Mesenchymal stem cell (in vitro differentiated cells and primary cell): ENCODE data around the gene SLC1A7.

Experiments
- DNase-seq: peaks from one replicate; pipeline ENCODE4 v3.0.0-alpha.2; 2013
- H2AFZ ChIP-seq: one replicate; pipeline ENCODE4 v1.6.1; 2013; ENCODE audit warnings: low read depth, mild to moderate bottlenecking, control low read depth, inconsistent platforms, low read length, moderate library complexity
- H2AK5ac ChIP-seq: 2 replicates; pipeline ENCODE4 v1.6.1; 2013; ENCODE audit warnings: low read length, moderate library complexity, mild to moderate bottlenecking, inconsistent platforms; ENCODE audit not compliant: severe bottlenecking
- H2BK120ac ChIP-seq: one replicate; pipeline ENCODE4 v1.6.1; 2013; ENCODE audit warnings: low read depth, mild to moderate bottlenecking, inconsistent platforms, low read length, moderate library complexity
- H2BK12ac ChIP-seq, 2 experiments: one replicate each; pipeline ENCODE4 v1.6.1; 2013; ENCODE audit warnings: inconsistent platforms in 2 of 2, low read length in 2 of 2, mild to moderate bottlenecking in 2 of 2, moderate library complexity in 2 of 2, control low read depth in 1 of 2
- H2BK15ac ChIP-seq: one replicate; pipeline ENCODE4 v1.6.1; 2013; ENCODE audit warnings: mild to moderate bottlenecking, low read depth, inconsistent platforms; ENCODE audit not compliant: poor library complexity, severe bottlenecking
- H2BK5ac ChIP-seq: 2 replicates; pipeline ENCODE4 v1.6.1; 2013; ENCODE audit warnings: low read depth, mild to moderate bottlenecking, low read length, control low read depth, inconsistent platforms; ENCODE audit not compliant: poor library complexity, severe bottlenecking
- H3K14ac ChIP-seq, 2 experiments: one replicate each; pipeline ENCODE4 v1.6.1; 2013; ENCODE audit warnings: inconsistent platforms in 2 of 2, low read length in 2 of 2, control low read depth in 1 of 2, mild to moderate bottlenecking in 1 of 2, moderate library complexity in 1 of 2
- H3K18ac ChIP-seq, 2 experiments: one replicate each; pipeline ENCODE4 v1.6.1; 2013; ENCODE audit warnings: inconsistent platforms in 2 of 2, low read length in 2 of 2, control low read depth in 1 of 2, low read depth in 1 of 2, mild to moderate bottlenecking in 1 of 2
- H3K23ac ChIP-seq, 2 experiments: one replicate each; pipeline ENCODE4 v1.6.1; 2013; ENCODE audit warnings: inconsistent platforms in 2 of 2, low read length in 2 of 2, mild to moderate bottlenecking in 2 of 2, moderate library complexity in 2 of 2, control low read depth in 1 of 2
- H3K27ac ChIP-seq: 2 replicates; pipeline ENCODE4 v1.5.1; 2013; ENCODE audit warnings: mild to moderate bottlenecking, moderate library complexity, low read length, control low read depth, inconsistent platforms; ENCODE audit not compliant: poor library complexity, severe bottlenecking
- H3K27me3 ChIP-seq, 2 experiments: 2 replicates each; pipeline versions ENCODE4 v1.6.1 to v1.7.0; 2013; ENCODE audit warnings: low read length in 2 of 2, mild to moderate bottlenecking in 2 of 2, moderate library complexity in 2 of 2, control low read depth in 1 of 2, inconsistent platforms in 1 of 2; ENCODE audit not compliant: control insufficient read depth in 1 of 2, insufficient read depth in 1 of 2
- H3K36me3 ChIP-seq, 2 experiments: 2 replicates each; pipeline versions ENCODE4 v1.6.1 to v1.7.0; 2013; ENCODE audit warnings: low read length in 2 of 2, control low read depth in 1 of 2, inconsistent platforms in 1 of 2, low read depth in 1 of 2, mild to moderate bottlenecking in 1 of 2; ENCODE audit not compliant: insufficient read depth in 2 of 2, control insufficient read depth in 1 of 2
- H3K4ac ChIP-seq, 2 experiments: one replicate each; pipeline ENCODE4 v1.6.1; 2013; ENCODE audit warnings: inconsistent platforms in 2 of 2, low read length in 2 of 2, mild to moderate bottlenecking in 2 of 2, moderate library complexity in 2 of 2, control low read depth in 1 of 2, low read depth in 1 of 2
- H3K4me1 ChIP-seq: 2 replicates; pipeline ENCODE4 v1.6.1; 2013; ENCODE audit warnings: low read depth, low read length, control low read depth; ENCODE audit not compliant: control insufficient read depth, insufficient read depth
- H3K4me2 ChIP-seq: 2 replicates; pipeline ENCODE4 v1.6.1; 2013; ENCODE audit warnings: low read length, mild to moderate bottlenecking, inconsistent platforms; ENCODE audit not compliant: poor library complexity, severe bottlenecking
- H3K4me3 ChIP-seq, 2 experiments: 2 replicates each; pipeline versions ENCODE4 v1.5.1 to v1.7.0; 2013; ENCODE audit warnings: low read length in 2 of 2, mild to moderate bottlenecking in 2 of 2, control low read depth in 1 of 2, low read depth in 1 of 2; ENCODE audit not compliant: insufficient read depth in 1 of 2
- H3K79me1 ChIP-seq: replicated peaks from 2 replicates; pipeline ENCODE4 v1.6.1; 2013; ENCODE audit warnings: mild to moderate bottlenecking, control low read depth, low read length, inconsistent platforms; ENCODE audit not compliant: poor library complexity, severe bottlenecking
- H3K9ac ChIP-seq: 2 replicates; pipeline ENCODE4 v1.7.0; 2013; ENCODE audit warnings: mild to moderate bottlenecking, low read length, moderate library complexity
- H3K9me3 ChIP-seq: 2 replicates; pipeline ENCODE4 v1.7.0; 2013; ENCODE audit warnings: mild to moderate bottlenecking, low read length; ENCODE audit not compliant: control insufficient read depth
- H4K8ac ChIP-seq: one replicate; pipeline ENCODE4 v1.6.1; 2013; ENCODE audit warnings: inconsistent platforms, mild to moderate bottlenecking, low read length, moderate library complexity
- H4K91ac ChIP-seq: one replicate; pipeline ENCODE4 v1.6.1; 2013; ENCODE audit warnings: mild to moderate bottlenecking, low read length, inconsistent platforms
- WGBS: methylation state at CpG from one replicate; pipeline ENCODE4 v1.1.7; 2013; ENCODE audit warnings: mixed read lengths; 5-methylcytosine and 5-hydroxymethylcytosine counted together

The SLC1A7 gene

GRCh38 chr1:53073868-53074311 is 68.5 kb downstream of the SLC1A7 start:
- H2BK120ac ChIP-seq, result no peak overlapping the region
- no peak for DNase-seq
- H3K23ac ChIP-seq, result no peak overlapping the region
- H3K18ac ChIP-seq, result no peak overlapping the region
- no peak overlapping the region for H3K27ac ChIP-seq
- no peaks in the 10 kb centered on the region for H3K9me3 ChIP-seq
- H2AK5ac ChIP-seq, result no peak overlapping the region
- H2AFZ ChIP-seq, result no peak overlapping the region
- H3K27me3 ChIP-seq, result no peaks in the 10 kb centered on the region
- no peak overlapping the region for H3K4me3 ChIP-seq
- H4K8ac ChIP-seq, result no peak overlapping the region
- no peaks in the 10 kb centered on the region for H3K4me1 ChIP-seq
- H3K79me1 ChIP-seq, result no peaks in the 10 kb centered on the region
- H4K91ac ChIP-seq, result no peak overlapping the region
- H2BK15ac ChIP-seq, result no peak overlapping the region
- no peak overlapping the region for H3K14ac ChIP-seq
- peak overlapping the region; percentile 47 for H3K9ac ChIP-seq
- H2BK5ac ChIP-seq, result no peak overlapping the region
- H3K4me2 ChIP-seq, result no peak overlapping the region
- H3K4ac ChIP-seq, result no peak overlapping the region
- no peak overlapping the region for H2BK12ac ChIP-seq
- WGBS, result 81% methylated on average over 10 of the region's 10 CpGs
- peaks cover 0 to 69% of the 10 kb centered on the region in 2 experiments for H3K36me3 ChIP-seq

GRCh38 chr1:53073287-53073686 is 69.2 kb downstream of the SLC1A7 start:
- Histone ChIP-seq H3K4ac (no peak overlapping the region), H3K4me2 (no peak overlapping the region), H3K23ac (no peak overlapping the region), H3K9me3 (no peaks in the 10 kb centered on the region), H3K18ac (no peak overlapping the region), H2BK120ac (no peak overlapping the region), H2AFZ (no peak overlapping the region), H2BK15ac (peak overlapping the region; percentile 30), H3K14ac (no peak overlapping the region), H3K79me1 (no peaks in the 10 kb centered on the region), H3K36me3 (peaks cover 0 to 69% of the 10 kb centered on the region in 2 experiments), H3K9ac (peak overlapping the region; percentile 47), H2AK5ac (no peak overlapping the region), H3K4me3 (no peak overlapping the region), H3K27me3 (no peaks in the 10 kb centered on the region), H2BK5ac (no peak overlapping the region), H3K4me1 (no peaks in the 10 kb centered on the region), H3K27ac (no peak overlapping the region), H2BK12ac (no peak overlapping the region), H4K91ac (no peak overlapping the region), H4K8ac (no peak overlapping the region)
- 95% methylated on average over 4 of the region's 7 CpGs for WGBS
- no peak for DNase-seq

DNA sequence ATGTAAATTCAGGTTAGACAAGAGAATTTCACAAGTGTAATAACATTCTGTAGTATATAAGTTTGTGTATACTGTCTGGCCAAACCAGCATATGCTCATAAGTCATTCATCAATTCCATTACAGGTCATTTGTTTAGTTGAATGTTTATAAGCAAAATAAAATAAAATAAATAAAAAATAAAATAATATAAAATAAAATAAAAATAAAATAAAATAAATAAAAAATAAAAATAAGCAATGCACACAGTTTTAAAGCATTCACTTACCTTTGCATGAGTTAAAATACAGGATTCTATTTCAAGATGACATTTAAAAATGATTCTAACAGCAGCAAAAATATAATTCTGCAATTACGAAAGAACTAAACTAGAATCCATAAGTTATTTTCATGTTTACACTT is 70.5 kb downstream of the SLC1A7 start:
- Histone ChIP-seq H3K79me1 (no peaks in the 10 kb centered on the region), H3K9ac (no peak overlapping the region), H3K14ac (no peak overlapping the region), H2AFZ (no peak overlapping the region), H3K27me3 (no peaks in the 10 kb centered on the region), H3K9me3 (no peaks in the 10 kb centered on the region), H3K4ac (no peak overlapping the region), H3K4me2 (no peak overlapping the region), H2BK120ac (no peak overlapping the region), H2BK12ac (no peak overlapping the region), H4K91ac (no peak overlapping the region), H2AK5ac (no peak overlapping the region), H3K27ac (no peak overlapping the region), H2BK5ac (no peak overlapping the region), H3K23ac (no peak overlapping the region), H3K4me1 (peaks cover 3% of the 10 kb centered on the region), H3K18ac (no peak overlapping the region), H3K36me3 (peaks cover 0 to 59% of the 10 kb centered on the region in 2 experiments), H2BK15ac (no peak overlapping the region), H3K4me3 (no peak overlapping the region), H4K8ac (no peak overlapping the region)
- no CpG with 5 or more reads among the region's 1 CpG for WGBS
- no peak for DNase-seq

- Histone ChIP-seq H2BK5ac (no peak overlapping the region), H3K9ac (no peak overlapping the region), H2BK15ac (no peak overlapping the region), H4K8ac (no peak overlapping the region), H4K91ac (no peak overlapping the region), H3K36me3 (peaks cover 0 to 57% of the 10 kb centered on the region in 2 experiments), H3K18ac (peak overlapping the region in 1 of 2 experiments; percentile 16), H2AK5ac (no peak overlapping the region), H3K27ac (no peak overlapping the region), H3K79me1 (no peaks in the 10 kb centered on the region), H3K9me3 (no peaks in the 10 kb centered on the region), H3K4me1 (peaks cover 3% of the 10 kb centered on the region), H3K14ac (no peak overlapping the region), H3K4ac (no peak overlapping the region), H2BK120ac (no peak overlapping the region), H3K4me2 (no peak overlapping the region), H2BK12ac (no peak overlapping the region), H3K23ac (no peak overlapping the region), H2AFZ (no peak overlapping the region), H3K27me3 (no peaks in the 10 kb centered on the region), H3K4me3 (no peak overlapping the region)
- WGBS, result 83% methylated on average over 14 of the region's 17 CpGs
- DNase-seq, result no peak
Measured at GRCh38 chr1:53071167-53071865, 71.1 kb downstream of the SLC1A7 start.
